H9 (cell line): ENCODE data around the gene TRPC6. TPM values are rescaled to one million over a fixed set of nuclear protein-coding genes. Genes with fewer than 3 reads are reported as not detected.
A peak's percentile ranks its signal among the peaks of the same experiment; 100 is the strongest.

Source experiments
- DNase-seq: peaks from one replicate; pipeline ENCODE4 v3.0.0-alpha.2; 2017
- H2AFZ ChIP-seq: one replicate; pipeline ENCODE4 v1.6.1; 2013; ENCODE audit warnings: mild to moderate bottlenecking, low read length, control low read depth, moderate library complexity
- H2AK5ac ChIP-seq: 2 replicates; pipeline ENCODE4 v1.6.1; 2013; ENCODE audit warnings: low read length, control low read depth, mixed read lengths; ENCODE audit not compliant: insufficient read length
- H2BK120ac ChIP-seq: one replicate; pipeline ENCODE4 v1.6.1; 2013; ENCODE audit warnings: low read depth, mild to moderate bottlenecking, low read length, control low read depth, inconsistent platforms; ENCODE audit not compliant: poor library complexity, severe bottlenecking
- H2BK12ac ChIP-seq: 2 replicates; pipeline ENCODE4 v1.6.1; 2013; ENCODE audit warnings: low read length, control low read depth, mixed read lengths, low read depth; ENCODE audit not compliant: insufficient read length
- H2BK15ac ChIP-seq: 2 replicates; pipeline ENCODE4 v1.6.1; 2013; ENCODE audit warnings: low read depth, low read length, control low read depth
- H2BK20ac ChIP-seq: one replicate; pipeline ENCODE4 v1.6.1; 2013; ENCODE audit warnings: low read depth, mild to moderate bottlenecking, low read length, control low read depth, inconsistent platforms; ENCODE audit not compliant: poor library complexity, severe bottlenecking
- H2BK5ac ChIP-seq: 2 replicates; pipeline ENCODE4 v1.6.1; 2013; ENCODE audit warnings: low read length, control low read depth, mixed read lengths; ENCODE audit not compliant: insufficient read length
- H3K14ac ChIP-seq: 2 replicates; pipeline ENCODE4 v1.6.1; 2013; ENCODE audit warnings: low read length, control low read depth; ENCODE audit not compliant: insufficient read depth
- H3K18ac ChIP-seq: 2 replicates; pipeline ENCODE4 v1.6.1; 2013; ENCODE audit warnings: low read depth, mild to moderate bottlenecking, mixed read lengths, low read length, control low read depth; ENCODE audit not compliant: insufficient read length
- H3K23ac ChIP-seq: 2 replicates; pipeline ENCODE4 v1.6.1; 2013; ENCODE audit warnings: low read length, control low read depth, mixed read lengths, low read depth; ENCODE audit not compliant: insufficient read length
- H3K23me2 ChIP-seq: 2 replicates; pipeline ENCODE4 v1.6.1; 2013; ENCODE audit warnings: low read depth, mild to moderate bottlenecking, mixed read lengths, low read length, control low read depth; ENCODE audit not compliant: insufficient read length, poor library complexity, severe bottlenecking
- H3K27ac ChIP-seq: 2 replicates; pipeline ENCODE4 v1.5.1; 2013; ENCODE audit warnings: low read length, control low read depth, mixed read lengths, low read depth; ENCODE audit not compliant: insufficient read length
- H3K27me3 ChIP-seq: 2 replicates; pipeline ENCODE4 v1.6.1; 2013; ENCODE audit warnings: low read length, control low read depth, inconsistent platforms; ENCODE audit not compliant: insufficient read depth
- H3K4ac ChIP-seq: 2 replicates; pipeline ENCODE4 v1.6.1; 2013; ENCODE audit warnings: low read depth, mild to moderate bottlenecking, control low read depth, inconsistent platforms, low read length, moderate library complexity
- H3K4me1 ChIP-seq: 2 replicates; pipeline ENCODE4 v1.6.1; 2013; ENCODE audit warnings: low read length, control low read depth, inconsistent platforms; ENCODE audit not compliant: insufficient read depth
- H3K4me2 ChIP-seq: 2 replicates; pipeline ENCODE4 v1.6.1; 2013; ENCODE audit warnings: low read length, control low read depth, mixed read lengths; ENCODE audit not compliant: insufficient read length, insufficient read depth
- H3K56ac ChIP-seq: 2 replicates; pipeline ENCODE4 v1.6.1; 2013; ENCODE audit warnings: low read depth, mild to moderate bottlenecking, mixed read lengths, low read length, control low read depth; ENCODE audit not compliant: insufficient read length
- H3K79me1 ChIP-seq: 2 replicates; pipeline ENCODE4 v1.6.1; 2013; ENCODE audit warnings: low read depth, mild to moderate bottlenecking, moderate library complexity, low read length, control low read depth, inconsistent platforms; ENCODE audit not compliant: insufficient read depth, poor library complexity, severe bottlenecking
- H3K79me2 ChIP-seq: 2 replicates; pipeline ENCODE4 v1.6.1; 2013; ENCODE audit warnings: low read length, control low read depth, inconsistent platforms; ENCODE audit not compliant: insufficient read depth
- H3K9ac ChIP-seq: 2 replicates; pipeline ENCODE4 v1.6.1; 2013; ENCODE audit warnings: low read length, control low read depth, mixed read lengths; ENCODE audit not compliant: insufficient read length; ENCODE audit errors: extremely low read depth
- H3K9me3 ChIP-seq: one replicate; pipeline ENCODE4 v1.6.1; 2013; ENCODE audit warnings: low read depth, low read length, inconsistent platforms; ENCODE audit not compliant: control insufficient read depth
- H3T11ph ChIP-seq: one replicate; pipeline ENCODE4 v1.6.1; 2013; ENCODE audit warnings: mild to moderate bottlenecking, low read length, control low read depth, inconsistent platforms
- H4K20me1 ChIP-seq: one replicate; pipeline ENCODE4 v1.6.1; 2013; ENCODE audit not compliant: control insufficient read depth, insufficient read length, insufficient read depth
- H4K5ac ChIP-seq: 2 replicates; pipeline ENCODE4 v1.6.1; 2013; ENCODE audit warnings: low read depth, mild to moderate bottlenecking, mixed read lengths, low read length, control low read depth; ENCODE audit not compliant: insufficient read length
- H4K8ac ChIP-seq: replicated peaks from 2 replicates; pipeline ENCODE4 v1.6.1; 2013; ENCODE audit warnings: low read length, control low read depth, mixed read lengths, low read depth; ENCODE audit not compliant: insufficient read length
- H4K91ac ChIP-seq: 2 replicates; pipeline ENCODE4 v1.6.1; 2013; ENCODE audit warnings: low read depth, mild to moderate bottlenecking, moderate library complexity, mixed read lengths, low read length, control low read depth; ENCODE audit not compliant: insufficient read length
- H3K27ac Mint-ChIP-seq, 3 experiments: 2 replicates in 2 of 3; 3 replicates in 1 of 3; pipeline ENCODE4 v1.8.0; 2020 to 2021; ENCODE audit warnings: mixed read lengths in 3 of 3, mild to moderate bottlenecking in 1 of 3, moderate library complexity in 1 of 3
- H3K27me3 Mint-ChIP-seq: 2 replicates; pipeline ENCODE4 v1.8.0; 2021; ENCODE audit warnings: low read depth, mild to moderate bottlenecking, moderate library complexity, mixed read lengths
- H3K36me3 Mint-ChIP-seq, 3 experiments: 2 replicates in 2 of 3; 3 replicates in 1 of 3; pipeline ENCODE4 v1.8.0; 2020 to 2021; ENCODE audit warnings: low read depth in 3 of 3, mixed read lengths in 3 of 3; ENCODE audit not compliant: insufficient read depth in 1 of 3
- H3K4me1 Mint-ChIP-seq, 2 experiments: 2 replicates each; pipeline ENCODE4 v1.8.0; 2020; ENCODE audit warnings: mixed read lengths in 2 of 2
- H3K4me3 Mint-ChIP-seq, 2 experiments: 2 replicates in 1 of 2; 3 replicates in 1 of 2; pipeline ENCODE4 v1.8.0; 2020 to 2021; ENCODE audit warnings: mild to moderate bottlenecking in 2 of 2, mixed read lengths in 2 of 2, moderate library complexity in 1 of 2
- H3K9me3 Mint-ChIP-seq, 2 experiments: 2 replicates in 1 of 2; 3 replicates in 1 of 2; pipeline ENCODE4 v1.8.0; 2020; ENCODE audit warnings: mild to moderate bottlenecking in 2 of 2, mixed read lengths in 2 of 2, moderate library complexity in 1 of 2
- total RNA-seq: library from RNA; stranded (reverse); gene quantifications from 2 replicates; pipeline ENCODE4 v1.2.1, GENCODE V29; 2021
- TF ChIP-seq, protein P1 (sequence below): fragments of 200-600 bp; sonication (generic); conservative IDR thresholded peaks from 3 replicates; pipeline ENCODE4 v1.8.0; 2021; ENCODE audit warnings: antibody characterized with exemption, mild to moderate bottlenecking

The TRPC6 gene
- total RNA-seq, 1 experiment from 2014 or later, result 14.4 TPM

DNA sequence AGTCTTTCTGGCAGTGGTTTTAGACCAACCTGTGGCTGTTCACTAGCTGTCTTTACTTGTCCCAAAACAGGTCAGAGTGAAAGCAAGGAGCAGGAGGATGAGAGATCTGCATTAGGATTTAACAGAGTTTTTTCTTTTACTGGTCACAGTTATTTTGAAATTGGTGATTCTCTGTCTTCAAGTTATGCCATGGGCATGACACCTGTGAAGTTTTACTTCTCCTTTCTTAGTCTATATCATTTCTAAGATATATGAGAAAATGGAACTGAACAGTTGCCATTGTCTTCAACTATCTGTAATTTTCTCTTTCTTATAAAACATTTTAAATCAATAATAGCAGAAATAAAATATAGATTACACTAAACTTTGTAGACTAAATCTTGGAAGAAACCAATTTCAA lies 60.6 kb downstream of the TRPC6 start:
- H3K56ac ChIP-seq, result no peak overlapping the region
- no peak overlapping the region for H2BK5ac ChIP-seq
- H3K27ac ChIP-seq, result no peak overlapping the region
- no peak overlapping the region for H4K5ac ChIP-seq
- no peak overlapping the region for H4K91ac ChIP-seq
- H3K23ac ChIP-seq, result no peak overlapping the region
- peaks cover 25 to 53% (median 44%) of the 10 kb centered on the region in 3 experiments for H3K36me3 Mint-ChIP-seq
- H3K27me3 ChIP-seq, result no peaks in the 10 kb centered on the region
- no peak overlapping the region for H2AK5ac ChIP-seq
- peaks cover 27 to 37% of the 10 kb centered on the region in 2 experiments for H3K9me3 Mint-ChIP-seq
- no peak overlapping the region for H3T11ph ChIP-seq
- no peaks in the 10 kb centered on the region for H3K79me1 ChIP-seq
- peak overlapping the region in 2 of 3 experiments; percentile 56 to 99; a peak in 4 of 7 replicates for H3K27ac Mint-ChIP-seq
- no peak overlapping the region for H3K4me3 Mint-ChIP-seq
- H3K18ac ChIP-seq, result no peak overlapping the region
- no peak overlapping the region for H2BK120ac ChIP-seq
- TF ChIP-seq, protein P1, sequence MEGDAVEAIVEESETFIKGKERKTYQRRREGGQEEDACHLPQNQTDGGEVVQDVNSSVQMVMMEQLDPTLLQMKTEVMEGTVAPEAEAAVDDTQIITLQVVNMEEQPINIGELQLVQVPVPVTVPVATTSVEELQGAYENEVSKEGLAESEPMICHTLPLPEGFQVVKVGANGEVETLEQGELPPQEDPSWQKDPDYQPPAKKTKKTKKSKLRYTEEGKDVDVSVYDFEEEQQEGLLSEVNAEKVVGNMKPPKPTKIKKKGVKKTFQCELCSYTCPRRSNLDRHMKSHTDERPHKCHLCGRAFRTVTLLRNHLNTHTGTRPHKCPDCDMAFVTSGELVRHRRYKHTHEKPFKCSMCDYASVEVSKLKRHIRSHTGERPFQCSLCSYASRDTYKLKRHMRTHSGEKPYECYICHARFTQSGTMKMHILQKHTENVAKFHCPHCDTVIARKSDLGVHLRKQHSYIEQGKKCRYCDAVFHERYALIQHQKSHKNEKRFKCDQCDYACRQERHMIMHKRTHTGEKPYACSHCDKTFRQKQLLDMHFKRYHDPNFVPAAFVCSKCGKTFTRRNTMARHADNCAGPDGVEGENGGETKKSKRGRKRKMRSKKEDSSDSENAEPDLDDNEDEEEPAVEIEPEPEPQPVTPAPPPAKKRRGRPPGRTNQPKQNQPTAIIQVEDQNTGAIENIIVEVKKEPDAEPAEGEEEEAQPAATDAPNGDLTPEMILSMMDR, result no peak
- peaks cover 33 to 40% of the 10 kb centered on the region in 2 experiments for H3K4me1 Mint-ChIP-seq
- no peak overlapping the region for H2BK15ac ChIP-seq
- no peak overlapping the region for H2BK20ac ChIP-seq
- no peak overlapping the region for H2AFZ ChIP-seq
- no peaks in the 10 kb centered on the region for H3K4me1 ChIP-seq
- H3K79me2 ChIP-seq, result no peaks in the 10 kb centered on the region
- no peak overlapping the region for H3K14ac ChIP-seq
- H3K23me2 ChIP-seq, result peaks cover 2% of the 10 kb centered on the region
- no peak overlapping the region for H4K8ac ChIP-seq
- no peak overlapping the region for H3K4ac ChIP-seq
- no peak overlapping the region for H3K4me2 ChIP-seq
- H3K27me3 Mint-ChIP-seq, result peaks cover 3% of the 10 kb centered on the region; the same call in 1 of the 2 replicates
- no peak overlapping the region for H3K9ac ChIP-seq
- H2BK12ac ChIP-seq, result no peak overlapping the region
- peaks cover 7% of the 10 kb centered on the region for H3K9me3 ChIP-seq
- DNase-seq, result no peak
- no peaks in the 10 kb centered on the region for H4K20me1 ChIP-seq
